C4-2B (cell line): ENCODE measurements around the gene ZSCAN9.

Source experiments
- H3K27ac ChIP-seq: fragments of 450-650 bp; 2 replicates; pipeline ENCODE4 v1.5.1; 2017
- CTCF ChIP-seq: fragments of 450-650 bp; conservative IDR thresholded peaks from 2 replicates; pipeline ENCODE4 v1.5.1; 2017; ENCODE audit warnings: mild to moderate bottlenecking
- ZFX ChIP-seq: fragments of 450-650 bp; IDR thresholded peaks from 2 replicates; pipeline ENCODE4 v1.6.1; 2017

ZSCAN9 gene

GRCh38 chr6:28264834-28265401, 39.8 kb downstream of the ZSCAN9 start:
- TF ChIP-seq ZFX (no peak), CTCF (no peak)
- no peak overlapping the region for H3K27ac ChIP-seq

- peak overlapping the region; percentile 57 for H3K27ac ChIP-seq
- TF ChIP-seq ZFX (no peak), CTCF (no peak)
Observed at GRCh38 chr6:28266563-28266961, 41.5 kb downstream of the ZSCAN9 start.

GRCh38 chr6:28266962-28267694, 42.1 kb downstream of the ZSCAN9 start, which contains the start of gene ZSCAN26:
TSS of gene ZSCAN26 (plus strand) at chr6:28267143. CDS start at chr6:28271920, 4,777 bp downstream.
- TF ChIP-seq CTCF: no peak
- peak; percentile 88 for TF ChIP-seq ZFX
- peak within 1 kb of the TSS; percentile 57 for H3K27ac ChIP-seq

- no peak overlapping the region; the same call in 1 of the 2 replicates for H3K27ac ChIP-seq
- no peak for TF ChIP-seq ZFX
- TF ChIP-seq CTCF: no peak
Observed at GRCh38 chr6:28267695-28268059, 42.6 kb downstream of the ZSCAN9 start.

GRCh38 chr6:28269492-28269891, 44.4 kb downstream of the ZSCAN9 start:
- H3K27ac ChIP-seq: no peak overlapping the region
- no peak for TF ChIP-seq CTCF
- TF ChIP-seq ZFX: no peak

GRCh38 chr6:28274888-28275287, 49.8 kb downstream of the ZSCAN9 start:
- no peak overlapping the region for H3K27ac ChIP-seq
- TF ChIP-seq ZFX (no peak), CTCF (no peak)

- TF ChIP-seq ZFX: no peak
- no peak for TF ChIP-seq CTCF
- H3K27ac ChIP-seq: no peak overlapping the region
Observed at GRCh38 chr6:28277746-28278145, 52.7 kb downstream of the ZSCAN9 start.
